CD4-positive, alpha-beta T cell (primary cell): ENCODE data around the gene JPT2. TPM values are rescaled to one million over a fixed set of nuclear protein-coding genes. Genes with fewer than 3 reads are reported as not detected.

Source experiments
- ATAC-seq: fragments of 200-7000 bp; cut with Tn5 transposase; one replicate; pipeline ENCODE4 v1.10.0; 2022; ENCODE audit warnings: mild to moderate bottlenecking; ENCODE audit not compliant: poor library complexity
- CTCF ChIA-PET: fragments of 350-600 bp; sonication (Branson Sonifier 250); formaldehyde crosslinking; loops from one replicate; lab custom pipeline; 2021; ENCODE audit warnings: antibody characterized with exemption, inconsistent platforms; lab: Charles Lee
- POLR2A ChIA-PET: fragments of 350-600 bp; sonication (Branson Sonifier 250); formaldehyde crosslinking; loops from one replicate; lab custom pipeline; 2021; ENCODE audit warnings: antibody characterized with exemption, inconsistent platforms; lab: Charles Lee
- DNase-seq, 14 experiments: peaks; one replicate each; pipeline ENCODE4 v3.0.0-alpha.2; 2013 to 2020; ENCODE audit warnings: mixed read lengths in 2 of 14
- H3K27ac ChIP-seq, 2 donors: one replicate each; pipeline versions ENCODE4 v1.5.1 to v1.7.0; 2013; ENCODE audit warnings: low read length in 2 of 2, low read depth in 1 of 2, mild to moderate bottlenecking in 1 of 2
- H3K27me3 ChIP-seq, 2 experiments: 1 replicate in 1 of 2; 2 replicates in 1 of 2; pipeline versions ENCODE4 v1.6.1 to v1.7.0; 2013; ENCODE audit warnings: low read length in 2 of 2, control low read depth in 1 of 2, mild to moderate bottlenecking in 1 of 2, moderate library complexity in 1 of 2; ENCODE audit not compliant: insufficient read depth in 2 of 2, control insufficient read depth in 1 of 2
- H3K36me3 ChIP-seq: one replicate; pipeline ENCODE4 v1.6.1; 2013; ENCODE audit warnings: low read length, control low read depth; ENCODE audit not compliant: insufficient read depth
- H3K4me1 ChIP-seq: one replicate; pipeline ENCODE4 v1.6.1; 2013; ENCODE audit warnings: low read length, control low read depth; ENCODE audit not compliant: insufficient read depth
- H3K4me3 ChIP-seq: one replicate; pipeline ENCODE4 v1.5.1; 2013; ENCODE audit warnings: mild to moderate bottlenecking, low read length, moderate library complexity
- H3K9me3 ChIP-seq, 2 experiments: 1 replicate in 1 of 2; 2 replicates in 1 of 2; pipeline versions ENCODE4 v1.6.1 to v1.7.0; 2013; ENCODE audit warnings: low read length in 2 of 2, mild to moderate bottlenecking in 2 of 2, control low read depth in 1 of 2, moderate library complexity in 1 of 2; ENCODE audit not compliant: control insufficient read depth in 1 of 2, insufficient read depth in 1 of 2
- H3K27ac Mint-ChIP-seq: one replicate; pipeline ENCODE4 v1.8.0; 2020; ENCODE audit warnings: mixed read lengths
- H3K27me3 Mint-ChIP-seq: one replicate; pipeline ENCODE4 v1.8.0; 2021; ENCODE audit warnings: mixed read lengths
- H3K36me3 Mint-ChIP-seq: one replicate; pipeline ENCODE4 v1.8.0; 2021; ENCODE audit warnings: low read depth, mixed read lengths
- H3K4me1 Mint-ChIP-seq: one replicate; pipeline ENCODE4 v1.8.0; 2021; ENCODE audit warnings: low read depth, mixed read lengths
- H3K4me3 Mint-ChIP-seq: one replicate; pipeline ENCODE4 v1.8.0; 2020; ENCODE audit warnings: mild to moderate bottlenecking, mixed read lengths
- H3K9me3 Mint-ChIP-seq: one replicate; pipeline ENCODE4 v1.8.0; 2020; ENCODE audit warnings: mixed read lengths
- CTCF ChIP-seq: fragments of 200-600 bp; IDR thresholded peaks from one replicate; pipeline ENCODE4 v1.8.0; 2022; ENCODE audit warnings: antibody characterized with exemption, mild to moderate bottlenecking
- intact Hi-C, 2 experiments: fragments of 100-400 bp; cut with DNase I in 1 of 2; cut with micrococcal nuclease in 1 of 2; formaldehyde crosslinking; loops; one replicate each; pipeline versions ENCODE4 v1.15.1 to v1.9.0; 2023 to 2025; cut with DNase I, micrococcal nuclease
- polyA plus RNA-seq, 2 donors: library from polyadenylated mRNA; unstranded; fragments of 120-200 nt; gene quantifications; one replicate each; pipeline ENCODE4 v1.2.1, GENCODE V29; 2013
- total RNA-seq, 174 experiments: library from RNA in 2 of 174; stranded (reverse) in 2 of 174; gene quantifications; one replicate each; pipeline ENCODE4 v1.2.3 and lab custom pipeline; 2021 to 2026

Gene JPT2
- total RNA-seq (1 to 10 TPM; 2.5 to 3.2 TPM), total RNA-seq (lab: John Stamatoyannopoulos, UW) (9.4 to 142 (median 57.3) reads per million in 172 experiments)
- polyA plus RNA-seq (2013, experiment 1 of 2): 20.5 TPM
- 17.8 TPM for polyA plus RNA-seq (2013, experiment 2 of 2)

- POLR2A ChIA-PET: interaction anchor here (0.5 to 2.6 kb wide), 18 partner anchors 12 to 1327 kb away, joined by 3 to 67 read pairs (median 4); partner anchors contain the start of genes CRAMP1, FAHD1, HAGH and IFT140
- peak within 1 kb of the TSS; percentile 71 for H3K27ac Mint-ChIP-seq
- peak within 1 kb of the TSS in 1 of 2 donors; percentile 61 for H3K27ac ChIP-seq
- H3K4me3 Mint-ChIP-seq: peak within 1 kb of the TSS; percentile 93
- H3K9me3 Mint-ChIP-seq: no peaks in the 10 kb centered on the region
- peak; percentile 90 to 98 (median 95) for DNase-seq
- peaks cover 24% of the 10 kb centered on the region for H3K36me3 ChIP-seq
- intact Hi-C loops: loop anchor here (1.0 to 5.0 kb wide), 6 partner anchors 27 to 265 kb away; partner anchors contain the start of genes CRAMP1 (in 2 of the 2), IFT140 (in 2 of the 2), EME2 (in 1 of the 2) and MRPS34 (in 1 of the 2)
- H3K36me3 Mint-ChIP-seq: peaks cover 25% of the 10 kb centered on the region
- ATAC-seq: peak; percentile 97
- peak within 1 kb of the TSS; percentile 66 for H3K4me3 ChIP-seq
- TF ChIP-seq CTCF: no peak
- peaks cover 25% of the 10 kb centered on the region for H3K4me1 ChIP-seq
- no peaks in the 10 kb centered on the region for H3K27me3 Mint-ChIP-seq
- no peaks in the 10 kb centered on the region for H3K27me3 ChIP-seq
- peaks cover 31% of the 10 kb centered on the region for H3K4me1 Mint-ChIP-seq
- CTCF ChIA-PET: interaction anchor here (0.8 to 3.5 kb wide), 3 partner anchors 13 to 46 kb away, joined by 3 to 39 read pairs (median 4); partner anchors contain the start of gene MAPK8IP3
- no peaks in the 10 kb centered on the region for H3K9me3 ChIP-seq
Measured at GRCh38 chr16:1677942-1678499, at the start of gene JPT2. Gene JPT2, plus strand, starts transcription at chr16:1678279. Its CDS starts 34 bp downstream, at chr16:1678313.

DNA sequence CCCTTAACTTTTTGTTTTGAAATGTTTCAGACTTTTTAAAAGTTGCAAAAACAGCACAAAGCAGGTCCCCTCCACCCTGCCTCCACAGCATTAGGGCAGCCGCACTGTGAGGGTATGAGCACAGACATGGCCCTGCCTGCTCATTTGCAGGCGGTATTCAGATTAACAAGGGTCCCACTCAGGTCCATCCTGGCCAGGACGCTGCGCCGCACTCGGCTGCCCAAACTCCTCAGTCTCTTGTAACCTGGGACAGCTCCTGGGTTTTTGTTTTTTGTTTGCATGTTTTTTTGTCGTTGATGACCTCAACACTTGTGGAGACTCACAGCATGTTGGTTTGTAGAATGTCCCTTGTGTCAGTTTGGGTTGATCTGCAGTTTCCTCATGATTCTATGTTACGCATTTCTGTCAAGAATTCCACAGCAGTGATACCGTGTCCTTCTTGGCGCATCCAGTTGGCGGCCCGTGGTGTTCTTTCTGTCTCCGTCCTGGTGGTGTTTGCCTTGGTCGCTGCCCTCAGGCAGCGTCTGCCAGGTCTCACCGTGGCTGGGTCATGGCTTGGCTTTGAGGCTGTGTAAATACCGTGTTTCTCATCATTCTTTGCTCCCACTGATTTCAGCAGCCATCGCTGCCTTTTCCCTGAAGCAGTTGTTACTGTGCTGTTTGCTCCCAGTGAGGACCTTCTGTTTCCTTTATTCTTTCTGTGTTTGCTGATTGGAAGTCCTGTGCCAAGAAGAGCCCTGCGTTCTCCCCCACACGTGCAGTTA lies 47.4 kb upstream of the JPT2 start:
- POLR2A ChIA-PET: no interaction called here
- TF ChIP-seq CTCF: no peak

GRCh38 chr16:1631230-1631629 lies 46.8 kb upstream of the JPT2 start:
- intact Hi-C loops: no loop called here
- ChIA-PET CTCF (no interaction called here), POLR2A (no interaction called here)
- no peak for DNase-seq
- H3K4me1 ChIP-seq: no peaks in the 10 kb centered on the region
- H3K36me3 ChIP-seq: peaks cover 72% of the 10 kb centered on the region
- H3K36me3 Mint-ChIP-seq: peaks cover 71% of the 10 kb centered on the region
- H3K4me1 Mint-ChIP-seq: no peaks in the 10 kb centered on the region
- H3K27me3 ChIP-seq: no peaks in the 10 kb centered on the region
- TF ChIP-seq CTCF: no peak
- H3K9me3 Mint-ChIP-seq: no peaks in the 10 kb centered on the region
- ATAC-seq: no peak
- no peak overlapping the region for H3K27ac ChIP-seq
- no peak overlapping the region for H3K4me3 Mint-ChIP-seq
- H3K9me3 ChIP-seq: no peaks in the 10 kb centered on the region
- no peaks in the 10 kb centered on the region for H3K27me3 Mint-ChIP-seq
- H3K4me3 ChIP-seq: no peak overlapping the region
- no peak overlapping the region for H3K27ac Mint-ChIP-seq

More for the DNA sequence above, 47.4 kb upstream of the JPT2 start:
- H3K9me3 Mint-ChIP-seq: no peaks in the 10 kb centered on the region
- CTCF ChIA-PET: no interaction called here
- no peak for DNase-seq
- intact Hi-C loops: no loop called here
- no peaks in the 10 kb centered on the region for H3K4me1 Mint-ChIP-seq
- no peak overlapping the region for H3K4me3 Mint-ChIP-seq
- peaks cover 70% of the 10 kb centered on the region for H3K36me3 Mint-ChIP-seq
- H3K27me3 ChIP-seq: no peaks in the 10 kb centered on the region
- no peak overlapping the region for H3K27ac ChIP-seq
- no peak for ATAC-seq
- H3K27ac Mint-ChIP-seq: no peak overlapping the region
- no peaks in the 10 kb centered on the region for H3K4me1 ChIP-seq
- H3K9me3 ChIP-seq: no peaks in the 10 kb centered on the region
- peaks cover 74% of the 10 kb centered on the region for H3K36me3 ChIP-seq
- no peaks in the 10 kb centered on the region for H3K27me3 Mint-ChIP-seq
- no peak overlapping the region for H3K4me3 ChIP-seq
